IMR-90 (cell line): Measurements from ENCODE around the gene CDC42BPA. TPM values are rescaled to one million over a fixed set of nuclear protein-coding genes. Genes with fewer than 3 reads are reported as not detected.

Experiments
- ATAC-seq: fragments of 200-7000 bp; cut with Tn5 transposase; 2 replicates; pipeline ENCODE4 v1.9.1; 2020; ENCODE audit warnings: low read depth, mild to moderate bottlenecking, moderate library complexity
- BruUV-seq: library from RNA; stranded (reverse); fragments of 400-500 nt; replicated peaks from 2 replicates; lab custom pipeline; 2021; lab: Mats Ljungman, UMichigan
- CTCF ChIA-PET: fragments of 300-600 bp; formaldehyde crosslinking; extraction: SDS; loops from one replicate; lab custom pipeline; 2021; ENCODE audit warnings: antibody characterized with exemption; lab: Yijun Ruan, JAX
- POLR2A ChIA-PET: fragments of 300-600 bp; sonication (Branson Sonifier 250); formaldehyde crosslinking; loops from one replicate; lab custom pipeline; 2022; ENCODE audit warnings: antibody characterized with exemption; ENCODE audit not compliant: unreplicated experiment; lab: Charles Lee
- DNase-seq: peaks from one replicate; pipeline ENCODE4 v3.0.0; 2013
- H2AFZ ChIP-seq: replicated peaks from 2 replicates; pipeline ENCODE3; 2013; ENCODE audit warnings: low read length, mild to moderate bottlenecking; ENCODE audit not compliant: poor library complexity
- H2AK5ac ChIP-seq: 2 replicates; pipeline ENCODE4 v1.6.1; 2013; ENCODE audit warnings: low read depth, low read length, inconsistent platforms
- H2AK9ac ChIP-seq: replicated peaks from 2 replicates; pipeline ENCODE3; 2013; ENCODE audit warnings: mild to moderate bottlenecking, low read depth, low read length, moderate library complexity; ENCODE audit not compliant: poor library complexity
- H2BK120ac ChIP-seq: 2 replicates; pipeline ENCODE4 v1.6.1; 2013; ENCODE audit warnings: low read depth, low read length, inconsistent platforms
- H2BK15ac ChIP-seq: 3 replicates; pipeline ENCODE4 v1.6.1; 2013; ENCODE audit warnings: low read depth, low read length, inconsistent platforms
- H2BK20ac ChIP-seq: 2 replicates; pipeline ENCODE4 v1.6.1; 2013; ENCODE audit warnings: low read depth, mild to moderate bottlenecking, inconsistent platforms, low read length, moderate library complexity
- H2BK5ac ChIP-seq: 2 replicates; pipeline ENCODE4 v1.6.1; 2013; ENCODE audit warnings: mild to moderate bottlenecking, low read depth, low read length, inconsistent platforms; ENCODE audit not compliant: poor library complexity, severe bottlenecking
- H3K14ac ChIP-seq: replicated peaks from 2 replicates; pipeline ENCODE4 v1.6.1; 2013; ENCODE audit warnings: low read depth, low read length, inconsistent platforms
- H3K18ac ChIP-seq: 2 replicates; pipeline ENCODE4 v1.6.1; 2013; ENCODE audit warnings: low read depth, low read length, control low read depth
- H3K23ac ChIP-seq: 2 replicates; pipeline ENCODE4 v1.6.1; 2013; ENCODE audit warnings: low read depth, low read length, inconsistent platforms
- H3K27ac ChIP-seq: 2 replicates; pipeline ENCODE4 v1.5.1; 2013; ENCODE audit warnings: mild to moderate bottlenecking, control low read depth, low read length; ENCODE audit not compliant: insufficient read depth
- H3K27me3 ChIP-seq: 2 replicates; pipeline ENCODE4 v1.6.1; 2013; ENCODE audit warnings: low read length; ENCODE audit not compliant: control insufficient read depth, insufficient read depth
- H3K36me3 ChIP-seq: 2 replicates; pipeline ENCODE4 v1.6.1; 2013; ENCODE audit warnings: low read length, mixed read lengths; ENCODE audit not compliant: control insufficient read depth, insufficient read depth
- H3K4ac ChIP-seq: 2 replicates; pipeline ENCODE4 v1.6.1; 2013; ENCODE audit warnings: low read depth, low read length, inconsistent platforms
- H3K4me1 ChIP-seq: 2 replicates; pipeline ENCODE4 v1.6.1; 2013; ENCODE audit warnings: low read length, mixed read lengths; ENCODE audit not compliant: control insufficient read depth, insufficient read depth
- H3K4me2 ChIP-seq: 2 replicates; pipeline ENCODE4 v1.6.1; 2013; ENCODE audit warnings: low read depth, mild to moderate bottlenecking, control low read depth, low read length, moderate library complexity
- H3K4me3 ChIP-seq: 2 replicates; pipeline ENCODE4 v1.5.1; 2013; ENCODE audit warnings: low read depth, mild to moderate bottlenecking, control low read depth, low read length, moderate library complexity; ENCODE audit not compliant: insufficient read depth
- H3K56ac ChIP-seq: 2 replicates; pipeline ENCODE4 v1.6.1; 2013; ENCODE audit warnings: low read length, inconsistent platforms; ENCODE audit not compliant: insufficient read depth; ENCODE audit errors: extremely low read depth
- H3K79me1 ChIP-seq, 2 experiments: 2 replicates each; pipeline ENCODE4 v1.6.1; 2013; ENCODE audit warnings: low read length in 2 of 2, inconsistent platforms in 1 of 2, low read depth in 1 of 2
- H3K9ac ChIP-seq: 2 replicates; pipeline ENCODE4 v1.6.1; 2013; ENCODE audit warnings: low read depth, low read length, control low read depth
- H3K9me1 ChIP-seq: 2 replicates; pipeline ENCODE4 v1.6.1; 2013; ENCODE audit warnings: low read length, inconsistent platforms; ENCODE audit not compliant: insufficient read depth
- H3K9me3 ChIP-seq: 2 replicates; pipeline ENCODE4 v1.6.1; 2013; ENCODE audit warnings: low read length; ENCODE audit not compliant: control insufficient read depth, insufficient read depth
- H4K20me1 ChIP-seq: 2 replicates; pipeline ENCODE4 v1.6.1; 2013; ENCODE audit warnings: low read length, inconsistent platforms; ENCODE audit not compliant: insufficient read depth
- H4K5ac ChIP-seq: 2 replicates; pipeline ENCODE4 v1.6.1; 2013; ENCODE audit warnings: mild to moderate bottlenecking, low read depth, low read length, control low read depth
- H4K8ac ChIP-seq, 2 experiments: 2 replicates each; pipeline ENCODE4 v1.6.1; 2013; ENCODE audit warnings: low read depth in 2 of 2, low read length in 2 of 2, control low read depth in 1 of 2, inconsistent platforms in 1 of 2
- H4K91ac ChIP-seq: 2 replicates; pipeline ENCODE4 v1.6.1; 2013; ENCODE audit warnings: low read depth, low read length, inconsistent platforms; ENCODE audit not compliant: insufficient read depth
- CEBPB ChIP-seq: IDR thresholded peaks from 2 replicates; pipeline ENCODE4 v1.6.1; 2012; ENCODE audit warnings: low read depth, low read length, improper control_type of control experiment
- CHD1 ChIP-seq: IDR thresholded peaks from 2 replicates; pipeline ENCODE4 v1.6.1; 2012; ENCODE audit warnings: low read depth, low read length, improper control_type of control experiment
- CTCF ChIP-seq: conservative IDR thresholded peaks from 2 replicates; pipeline ENCODE4 v1.5.1; 2012; ENCODE audit warnings: mild to moderate bottlenecking, low read depth, low read length, improper control_type of control experiment
- ELK1 ChIP-seq: fragments of 150-350 bp; IDR thresholded peaks from 2 replicates; pipeline ENCODE4 v1.6.1; 2016; ENCODE audit warnings: low read depth, mild to moderate bottlenecking, low read length, moderate library complexity, borderline replicate concordance
- FOS ChIP-seq: fragments of 150-350 bp; IDR thresholded peaks from 2 replicates; pipeline ENCODE4 v1.6.1; 2016; ENCODE audit warnings: low read depth, low read length
- MAFK ChIP-seq: IDR thresholded peaks from 2 replicates; pipeline ENCODE4 v1.6.1; 2012; ENCODE audit warnings: low read depth, low read length, improper control_type of control experiment
- MAZ ChIP-seq: IDR thresholded peaks from 2 replicates; pipeline ENCODE4 v1.6.1; 2012; ENCODE audit warnings: low read depth, mild to moderate bottlenecking, low read length, improper control_type of control experiment, moderate library complexity, borderline replicate concordance
- NFE2L2 ChIP-seq: fragments of 150-350 bp; IDR thresholded peaks from 2 replicates; pipeline ENCODE4 v1.6.1; 2016; ENCODE audit warnings: low read depth, mild to moderate bottlenecking, low read length
- POLR2A ChIP-seq: IDR thresholded peaks from 2 replicates; pipeline ENCODE4 v1.6.1; 2012; ENCODE audit warnings: mild to moderate bottlenecking, low read depth, low read length
- RAD21 ChIP-seq: IDR thresholded peaks from 2 replicates; pipeline ENCODE4 v1.6.1; 2012; ENCODE audit warnings: low read length, improper control_type of control experiment
- RCOR1 ChIP-seq: IDR thresholded peaks from 2 replicates; pipeline ENCODE4 v1.6.1; 2012; ENCODE audit warnings: mild to moderate bottlenecking, low read length, improper control_type of control experiment; ENCODE audit not compliant: insufficient replicate concordance
- USF2 ChIP-seq: fragments of 150-350 bp; IDR thresholded peaks from 2 replicates; pipeline ENCODE4 v1.6.1; 2017; ENCODE audit warnings: mild to moderate bottlenecking, antibody characterized with exemption, low read length, low read depth
- WGBS, 2 experiments: methylation state at CpG; one replicate each; pipeline versions ENCODE4 v1.1.5 to v1.1.7; 2013; ENCODE audit warnings: missing lambda C conversion rate in 2 of 2; ENCODE audit not compliant: insufficient read length in 1 of 2; ENCODE audit errors: extremely low coverage in 2 of 2; 5-methylcytosine and 5-hydroxymethylcytosine counted together
- dilution Hi-C: fragments of 300-500 bp; cut with HindIII; formaldehyde crosslinking; loops from one replicate; pipeline ENCODE4 v1.14.3; 2018; ENCODE audit warnings: low sequenced_read_pairs; ENCODE audit not compliant: unreplicated experiment
- in situ Hi-C: fragments of 300-500 bp; cut with MboI; formaldehyde crosslinking; loops from 3 replicates; pipeline ENCODE4 v1.14.3; 2019; ENCODE audit warnings: low sequenced_read_pairs, inconsistent platforms, mixed read lengths
- intact Hi-C: fragments of 100-400 bp; cut with micrococcal nuclease; formaldehyde crosslinking; loops from 2 replicates; pipeline ENCODE4 v1.10.0; 2022
- polyA plus RNA-seq, 3 experiments: library from polyadenylated mRNA; depleted of rRNA; stranded (reverse); fragments of >200 nt; gene quantifications; 2 replicates each; pipeline ENCODE4 v1.2.3, GENCODE V29; 2012; ENCODE audit warnings: low replicate concordance in 1 of 3
- total RNA-seq: library from RNA; depleted of rRNA; stranded (reverse); fragments of >200 nt; gene quantifications from 2 replicates; pipeline ENCODE4 v1.2.3, GENCODE V29; 2012

CDC42BPA gene
- total and polyA plus RNA-seq, 2 of the 4 experiments (the other 2 are of a cell fraction) = 9.4 to 27.8 TPM

- Histone ChIP-seq H2BK5ac (no peak overlapping the region), H3K27ac (no peak overlapping the region), H2BK120ac (no peak overlapping the region), H3K56ac (no peak overlapping the region), H2BK15ac (no peak overlapping the region), H2BK20ac (no peak overlapping the region), H2AK5ac (no peak overlapping the region), H3K27me3 (no peaks in the 10 kb centered on the region), H3K4me1 (no peaks in the 10 kb centered on the region; the same call in 1 of the 2 replicates), H3K79me1 (no peaks in the 10 kb centered on the region), H4K20me1 (no peaks in the 10 kb centered on the region), H2AFZ (no peak overlapping the region), H4K8ac (no peak overlapping the region), H3K9me3 (no peaks in the 10 kb centered on the region), H3K4me2 (no peak overlapping the region), H2AK9ac (no peak overlapping the region), H3K4me3 (no peak overlapping the region), H4K91ac (no peak overlapping the region), H3K18ac (no peak overlapping the region), H3K9ac (no peak overlapping the region), H3K36me3 (peaks cover 10% of the 10 kb centered on the region; the same call in 1 of the 2 replicates), H3K23ac (no peak overlapping the region), H4K5ac (no peak overlapping the region), H3K9me1 (no peaks in the 10 kb centered on the region), H3K14ac (no peak overlapping the region), H3K4ac (no peak overlapping the region)
- POLR2A ChIA-PET = no interaction called here
- intact Hi-C loops (loop anchor here (10.0 kb wide), 1 partner anchor 441 kb away; the partner anchor contains the start of gene STUM), in situ Hi-C loops (no loop called here), dilution Hi-C loops (no loop called here)
- no peak for ATAC-seq
- DNase-seq = no peak
- no TSS peak for BruUV-seq
- CTCF ChIA-PET = no interaction called here
- TF ChIP-seq RCOR1 (no peak), MAFK (no peak), RAD21 (no peak), MAZ (no peak), POLR2A (no peak), CEBPB (no peak), CHD1 (no peak), NFE2L2 (no peak), ELK1 (no peak), USF2 (no peak), FOS (no peak), CTCF (no peak)
- WGBS, 2 experiments = 79% methylated on average over 9 of the region's 25 CpGs; no CpG with 5 or more reads in 1 of the 2 experiments
Observed at GRCh38 chr1:226985839-226986463, 332.3 kb downstream of the CDC42BPA start.
